DMS153 treated with DMSO at 0.1 percent for 48 hours (cell line): ENCODE data around the gene WLS.

ENCODE experiments used
- DNase-seq: peaks from one replicate; lab custom pipeline; 2025; ENCODE audit not compliant: unreplicated experiment; lab: John Stamatoyannopoulos, UW

WLS gene

DNA sequence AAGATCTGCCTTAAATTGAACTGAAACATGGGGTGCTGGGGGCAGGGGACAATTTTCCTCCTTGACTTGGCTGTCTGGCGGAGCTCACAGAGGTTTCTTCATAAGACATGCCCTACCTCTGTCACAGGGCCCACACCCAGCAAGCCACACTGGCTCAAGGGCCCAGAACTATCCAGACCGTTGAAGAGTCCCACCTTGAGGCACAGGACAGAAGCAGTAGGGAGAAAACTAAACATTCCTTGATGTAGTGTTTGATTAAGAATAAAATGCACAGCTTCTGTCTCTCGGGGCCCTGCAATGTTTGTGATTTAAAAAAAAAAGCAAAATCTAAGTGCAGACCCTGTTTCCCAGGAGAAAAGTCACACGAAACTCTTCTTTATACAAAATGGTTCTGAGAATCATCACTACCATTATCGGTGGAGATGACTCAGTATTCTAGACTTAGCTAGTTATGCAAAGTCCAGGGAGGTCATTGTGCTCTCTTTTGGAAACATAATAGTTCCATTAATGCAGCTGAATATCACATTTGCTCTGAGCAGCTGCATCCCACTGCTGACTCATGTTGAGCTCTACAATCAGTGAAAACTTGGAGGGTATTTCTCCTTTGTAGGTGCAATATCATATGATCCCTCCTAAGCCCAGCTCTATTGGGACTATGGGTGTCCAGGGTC lies 128.3 kb downstream of the WLS start:
- DNase-seq: no peak

DNA sequence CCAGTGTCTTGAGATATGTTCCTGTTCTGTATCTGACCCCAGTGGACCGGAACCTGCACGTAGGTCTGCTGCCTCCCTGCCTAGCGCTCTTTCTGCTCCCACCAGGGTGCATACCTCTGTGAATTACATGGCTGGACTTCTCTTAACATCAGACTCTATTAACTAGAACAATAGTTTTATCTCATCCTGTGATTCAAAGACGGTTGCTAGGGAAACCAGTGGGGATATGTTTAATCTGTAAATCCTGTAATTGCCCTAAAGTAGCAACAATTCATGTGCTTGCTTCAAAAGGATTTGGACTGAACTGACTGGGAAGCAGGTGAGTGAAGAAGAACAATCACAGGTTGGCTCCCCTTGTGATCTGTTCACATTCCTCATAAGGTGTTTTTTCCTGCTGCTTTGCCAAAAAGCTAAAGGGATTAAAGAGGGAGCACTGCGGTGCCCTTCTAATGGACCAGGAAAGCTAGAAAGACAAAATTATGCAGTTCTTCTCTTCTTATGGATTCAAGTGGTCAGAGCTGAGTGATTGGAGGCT lies 129.2 kb downstream of the WLS start:
- DNase-seq: no peak

DNA sequence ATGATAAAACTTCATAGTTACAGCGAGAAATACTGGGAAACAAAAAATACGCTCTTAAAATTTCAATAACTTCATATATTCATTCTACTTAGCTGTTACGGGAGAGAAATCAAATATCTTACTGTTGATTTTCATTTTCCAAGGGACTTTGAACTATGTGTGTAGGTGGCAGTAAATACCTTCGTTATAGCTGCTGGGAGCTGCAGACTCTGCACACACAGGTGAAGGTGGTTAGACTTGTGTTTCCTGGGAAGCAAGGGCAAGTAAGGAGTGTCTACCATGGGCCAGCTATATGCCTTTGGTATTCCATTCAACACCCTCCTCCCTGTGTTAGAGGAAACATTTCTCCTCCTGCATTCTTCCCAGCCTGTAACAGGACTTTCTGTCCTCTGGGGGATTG lies 130.5 kb downstream of the WLS start:
- DNase-seq: no peak

DNA sequence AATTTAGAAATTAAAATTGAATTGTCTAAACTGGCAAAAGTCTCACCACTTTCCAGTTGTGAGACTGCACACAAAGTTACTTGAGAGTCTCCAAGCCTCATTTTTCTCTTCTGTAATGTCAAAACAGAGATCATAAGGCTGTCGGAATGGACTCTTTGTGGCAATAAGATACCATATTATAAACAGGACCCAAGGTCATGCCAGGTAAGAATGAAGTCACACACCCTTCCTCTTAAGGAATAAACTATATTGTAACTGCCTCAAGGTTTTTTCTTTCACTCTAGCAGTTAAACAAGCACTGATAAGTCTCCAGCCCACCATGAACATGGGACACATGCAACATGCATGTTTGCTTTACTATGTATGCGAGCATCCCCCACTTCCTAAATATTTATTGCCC lies 131.8 kb downstream of the WLS start:
- no peak for DNase-seq

DNA sequence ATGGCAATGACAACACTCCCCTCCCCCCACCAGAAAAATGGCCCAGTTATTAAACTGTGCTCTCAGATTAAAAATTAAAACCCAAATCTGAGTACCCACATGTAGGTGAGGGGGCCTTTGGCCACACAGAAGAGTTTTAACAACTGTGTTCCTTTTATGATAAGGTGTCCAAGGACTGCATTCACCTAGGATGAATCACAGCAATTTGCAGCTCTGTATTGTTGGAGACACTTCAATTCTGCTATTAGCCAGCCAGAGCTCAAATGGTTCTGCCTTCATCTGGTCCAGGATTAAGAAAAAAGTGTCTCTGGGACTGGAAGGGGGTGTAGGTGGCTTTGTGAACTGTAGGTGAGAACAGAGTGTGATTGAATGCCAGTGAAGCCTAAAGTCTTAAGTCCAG lies 138.6 kb downstream of the WLS start:
- no peak for DNase-seq

DNA sequence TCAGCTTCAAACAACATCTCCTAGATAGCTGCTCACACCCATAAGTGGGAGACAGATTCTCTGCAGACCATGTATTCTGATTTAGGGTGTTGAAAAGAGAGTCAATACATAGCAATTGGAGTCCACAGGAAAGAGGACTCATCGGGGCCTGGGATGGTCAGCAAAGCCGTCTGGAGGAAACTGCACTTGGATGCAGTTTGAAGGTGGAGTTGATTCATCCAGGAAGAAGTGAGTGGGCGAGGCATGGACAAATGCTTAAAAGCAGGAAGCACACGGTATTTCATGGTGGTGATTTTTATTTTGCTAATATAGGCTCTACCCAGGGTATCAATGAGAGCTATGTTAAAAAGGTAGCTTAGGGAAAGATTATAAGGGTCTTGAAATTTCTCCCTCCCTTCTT lies 145.1 kb downstream of the WLS start:
- DNase-seq: no peak

DNA sequence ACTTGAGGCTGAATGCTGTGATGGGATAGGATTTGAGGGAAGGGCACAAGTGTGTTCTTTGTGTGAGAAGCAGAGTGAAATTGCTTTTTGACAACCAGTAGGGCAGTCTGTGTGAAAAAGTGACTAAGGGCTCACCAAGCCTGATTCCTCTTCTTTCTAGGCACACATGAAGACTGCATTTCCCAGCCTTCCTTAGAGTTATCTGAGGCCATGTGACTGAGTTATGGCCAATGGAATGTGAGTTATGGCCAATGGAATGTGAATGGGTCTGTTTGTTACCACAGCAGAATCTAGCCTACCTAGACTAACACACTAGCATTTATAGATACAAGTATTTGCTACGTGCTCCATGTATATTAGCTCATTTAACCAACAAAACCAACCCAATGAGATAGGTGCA lies 146.6 kb downstream of the WLS start:
- no peak for DNase-seq

DNA sequence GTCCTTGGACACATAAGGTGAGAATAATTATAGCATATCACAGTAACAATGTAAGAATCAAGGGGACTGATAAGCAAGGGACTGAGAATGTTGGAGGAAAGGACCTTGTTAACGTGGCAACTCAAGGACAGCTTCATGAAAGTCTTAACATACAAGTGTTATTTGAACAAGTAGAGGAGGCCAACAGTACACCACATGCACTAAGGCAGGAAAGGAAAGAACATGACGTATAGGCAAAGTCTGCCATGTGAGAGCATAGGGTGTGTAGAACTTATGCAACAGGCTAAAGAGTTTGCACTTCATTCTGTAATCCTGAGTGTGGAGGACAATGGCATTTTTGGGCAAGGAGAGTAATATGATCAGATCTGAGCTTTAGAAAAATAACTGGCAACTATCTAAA lies 148.6 kb downstream of the WLS start:
- DNase-seq: no peak

DNA sequence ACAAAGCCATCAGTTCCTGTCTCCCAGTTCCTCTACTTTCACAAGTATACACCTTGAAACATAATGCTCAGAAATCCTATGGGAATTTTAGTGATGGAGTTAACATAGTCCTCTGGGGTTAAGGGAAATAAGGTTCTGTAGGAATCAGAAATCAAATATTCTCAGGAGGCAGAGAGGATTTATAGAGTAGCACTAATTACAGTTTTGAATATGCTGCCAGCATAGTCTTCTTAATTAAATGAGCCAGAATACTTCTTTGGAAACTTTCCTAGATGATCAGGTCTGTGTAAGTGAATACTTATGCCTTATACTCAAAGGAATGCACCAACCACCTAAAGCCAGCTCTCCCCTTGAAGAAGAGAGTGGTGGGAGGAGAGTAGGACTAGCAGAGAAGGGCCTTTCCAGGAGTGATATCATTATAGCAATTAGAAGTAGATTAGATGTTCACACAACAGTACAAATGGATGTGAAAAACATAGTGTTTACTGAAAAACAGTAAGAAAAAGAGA lies 150.5 kb downstream of the WLS start:
- DNase-seq: no peak

DNA sequence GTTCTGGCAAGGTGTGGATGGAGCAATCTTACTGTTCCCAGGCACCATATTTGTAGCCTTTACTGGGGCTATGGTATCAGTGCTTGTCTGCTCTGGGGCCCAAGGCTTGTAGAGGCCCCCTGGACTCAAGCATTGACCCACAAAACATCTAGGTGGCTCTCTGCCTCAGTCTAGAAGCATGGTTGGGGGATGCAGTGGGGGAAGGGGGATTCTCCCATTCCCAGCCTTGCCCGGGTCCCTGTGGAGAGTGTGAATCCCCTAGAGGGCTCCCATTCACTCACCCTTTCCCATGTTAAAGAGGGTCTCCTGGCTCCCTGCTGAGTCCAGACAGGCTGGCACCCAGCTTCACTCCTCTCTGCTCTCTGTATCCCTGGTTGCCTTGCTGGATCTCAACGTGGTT lies 153.7 kb downstream of the WLS start:
- no peak for DNase-seq
